Activated CD8-positive, alpha-beta memory T cell treated with anti-CD3 and anti-CD28 coated beads, Interleukin-2, amount 50 U/mL, for 48 hours (primary cell): ENCODE data around the gene GNAO1.

Source experiments
- DNase-seq: peaks from one replicate; pipeline ENCODE4 v3.0.0-alpha.2; 2020

GNAO1 gene

DNA sequence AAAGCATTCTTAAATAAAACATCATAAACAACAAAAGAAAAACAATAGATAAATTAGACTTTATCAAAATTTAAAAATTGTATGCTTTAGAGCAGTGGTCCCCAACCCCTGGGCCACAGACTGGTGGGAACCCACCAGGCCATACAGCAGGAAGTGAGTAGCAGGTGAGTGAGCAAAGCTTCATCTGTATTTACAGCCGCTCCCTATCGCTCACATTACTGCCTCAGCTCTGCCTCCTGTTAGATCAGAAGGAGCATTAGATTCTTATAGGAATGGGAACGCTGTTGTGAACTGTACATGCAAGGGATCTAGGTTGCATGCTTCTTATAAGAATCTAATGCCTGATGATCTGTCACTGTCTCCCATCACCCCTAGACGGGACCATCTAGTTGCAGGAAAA lies 51.5 kb downstream of the GNAO1 start:
- no peak for DNase-seq

DNA sequence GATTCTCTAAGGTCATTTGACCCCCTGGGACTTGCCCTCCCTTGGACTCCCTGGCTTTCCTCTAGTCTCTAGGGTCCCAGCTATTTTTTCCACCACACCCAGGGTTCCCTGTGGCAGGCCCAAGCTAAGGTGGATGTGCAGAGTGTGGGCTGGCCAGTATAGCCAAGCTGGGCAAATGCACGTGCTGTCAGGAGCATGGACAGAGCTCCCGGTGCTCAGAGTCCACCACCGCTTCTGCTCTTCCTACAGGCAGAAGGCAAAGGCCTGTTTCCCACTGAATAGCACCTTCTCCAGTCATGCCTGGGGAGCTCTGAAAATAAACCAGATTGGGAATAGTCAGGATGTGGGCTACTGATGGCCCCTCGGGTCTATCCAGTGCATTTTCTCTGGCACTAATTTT lies 53.3 kb downstream of the GNAO1 start:
- no peak for DNase-seq

DNA sequence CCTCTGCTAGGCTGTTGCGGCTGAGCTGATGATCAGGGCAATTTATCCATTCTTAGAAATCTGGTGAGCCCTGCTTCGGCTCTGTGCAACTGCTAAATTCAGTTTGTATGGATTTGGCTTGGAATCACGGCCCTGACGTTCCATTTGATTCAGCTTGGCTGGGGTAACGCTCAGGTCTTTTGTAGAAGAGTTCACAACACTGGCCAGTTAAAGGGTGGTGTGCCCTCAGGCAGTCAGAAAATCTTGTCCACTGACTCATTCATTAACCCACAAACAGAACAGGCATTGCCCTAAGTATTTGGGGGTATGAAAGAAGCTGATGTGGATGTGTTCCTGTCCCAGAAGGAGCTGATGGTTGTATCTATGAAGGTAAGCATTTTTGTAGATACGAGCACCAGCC lies 53.9 kb downstream of the GNAO1 start:
- DNase-seq: no peak

DNA sequence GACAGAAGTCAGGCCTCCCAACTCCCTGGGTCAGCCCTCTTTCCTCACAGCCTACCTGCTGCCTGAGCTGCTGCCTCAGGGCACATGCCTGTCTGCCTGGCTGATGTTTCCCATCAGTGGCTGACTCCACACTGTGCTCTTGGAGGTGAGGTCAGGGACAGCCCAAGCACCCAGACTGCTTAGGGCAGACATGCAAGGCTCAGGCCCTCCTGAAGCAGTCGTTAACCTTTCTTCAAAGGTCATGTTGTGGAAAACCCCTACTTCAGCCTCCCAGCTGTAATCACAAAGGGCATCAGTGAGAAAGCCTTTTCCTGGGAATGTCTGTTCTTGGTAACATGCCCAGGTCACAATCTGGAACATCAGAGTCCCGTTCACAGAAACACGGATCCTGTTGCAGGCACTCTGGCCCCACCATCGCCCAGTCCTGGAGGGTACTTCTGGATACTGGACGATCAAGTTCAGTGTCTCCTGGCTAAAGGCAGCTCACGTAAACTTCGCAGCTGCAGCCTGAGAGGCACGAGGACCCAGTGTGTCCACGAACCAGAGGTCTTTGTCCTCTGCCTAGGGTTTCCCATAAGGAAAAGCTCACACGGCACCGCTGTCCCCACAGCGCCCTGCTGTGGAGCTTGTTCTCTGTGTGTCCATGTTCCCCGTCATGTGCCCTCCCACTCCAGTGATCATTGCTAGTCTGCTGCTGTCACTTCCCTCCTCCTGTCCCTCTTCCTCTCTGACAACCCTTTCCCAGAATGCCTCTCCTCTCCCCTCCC lies 54.9 kb downstream of the GNAO1 start:
- DNase-seq: no peak

DNA sequence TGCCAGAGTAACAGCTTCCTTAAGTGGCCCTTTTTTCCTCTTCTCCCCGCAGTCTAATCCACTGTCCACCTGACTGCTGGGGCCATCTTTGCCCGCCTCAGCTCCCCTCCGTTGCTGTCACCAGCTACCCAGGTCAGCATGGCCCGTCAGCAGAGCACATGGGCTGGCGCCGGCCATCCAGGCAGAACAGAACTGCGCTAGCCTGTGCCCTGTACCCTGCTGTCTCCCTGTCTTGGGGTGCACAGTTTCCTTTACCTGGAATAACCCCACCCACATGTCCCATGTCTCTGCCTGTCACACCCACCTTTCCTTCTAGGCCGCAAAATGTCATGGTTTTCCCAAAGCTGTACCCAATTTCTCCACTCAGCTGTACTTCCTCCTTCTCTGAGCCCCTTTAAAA lies 55.7 kb downstream of the GNAO1 start:
- no peak for DNase-seq

DNA sequence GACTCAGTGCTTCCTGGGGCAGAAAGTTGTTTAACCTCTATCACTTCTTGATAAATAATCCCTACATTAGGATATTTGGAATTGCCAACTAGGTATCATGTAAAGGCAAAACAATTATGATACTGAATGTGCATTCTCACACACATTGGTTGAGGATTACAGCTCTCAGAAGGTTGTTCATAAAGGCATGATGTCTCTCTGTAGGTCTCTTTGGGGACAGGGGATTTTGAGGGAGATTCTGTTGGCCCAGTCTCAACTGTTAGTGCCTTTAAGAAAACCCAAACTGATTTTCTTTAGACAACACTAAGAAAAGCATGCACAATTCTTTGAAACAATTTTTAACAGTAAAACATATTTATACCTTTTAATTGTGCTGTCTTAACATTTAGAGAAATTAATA lies 56.5 kb downstream of the GNAO1 start:
- DNase-seq: no peak

DNA sequence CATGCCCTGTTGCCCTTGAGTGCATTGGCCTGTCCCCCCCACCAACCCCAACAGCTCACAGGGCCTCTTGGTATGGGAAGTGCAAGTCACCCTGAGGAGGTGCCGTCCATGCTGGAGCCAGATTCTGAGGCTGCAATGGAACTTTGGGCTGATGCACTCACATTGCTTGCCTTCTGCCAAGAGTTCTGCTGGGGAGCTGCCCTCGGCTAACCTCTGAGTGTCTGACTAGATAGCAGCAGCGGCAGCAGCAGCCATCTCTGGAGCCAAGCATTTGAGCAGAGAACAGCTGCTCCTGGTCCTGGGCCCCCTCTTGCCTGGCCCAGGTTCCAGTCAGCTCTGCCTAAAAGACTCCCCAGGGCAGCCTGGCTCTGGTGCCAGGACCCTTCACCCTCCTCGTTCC lies 61.5 kb downstream of the GNAO1 start:
- no peak for DNase-seq

DNA sequence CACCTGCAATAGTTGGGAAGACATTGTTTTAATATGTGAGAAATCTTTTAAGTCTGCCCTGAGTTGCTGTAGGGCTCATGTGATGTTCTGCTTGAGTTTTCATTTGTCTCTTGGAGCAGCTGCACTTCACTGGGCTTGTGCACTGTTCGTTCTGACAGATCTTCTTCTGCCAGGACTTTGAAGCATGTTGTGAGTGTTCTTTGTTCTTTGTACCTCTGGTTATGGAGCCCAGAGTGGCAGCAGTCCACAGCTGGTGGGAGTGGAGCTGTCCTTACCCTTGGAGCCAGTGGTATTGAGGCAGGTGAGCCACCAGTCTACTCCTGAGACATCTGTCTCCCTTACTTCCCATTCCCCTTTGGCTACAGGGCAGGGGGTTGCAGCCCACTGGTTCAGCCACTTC lies 64.6 kb downstream of the GNAO1 start:
- no peak for DNase-seq

DNA sequence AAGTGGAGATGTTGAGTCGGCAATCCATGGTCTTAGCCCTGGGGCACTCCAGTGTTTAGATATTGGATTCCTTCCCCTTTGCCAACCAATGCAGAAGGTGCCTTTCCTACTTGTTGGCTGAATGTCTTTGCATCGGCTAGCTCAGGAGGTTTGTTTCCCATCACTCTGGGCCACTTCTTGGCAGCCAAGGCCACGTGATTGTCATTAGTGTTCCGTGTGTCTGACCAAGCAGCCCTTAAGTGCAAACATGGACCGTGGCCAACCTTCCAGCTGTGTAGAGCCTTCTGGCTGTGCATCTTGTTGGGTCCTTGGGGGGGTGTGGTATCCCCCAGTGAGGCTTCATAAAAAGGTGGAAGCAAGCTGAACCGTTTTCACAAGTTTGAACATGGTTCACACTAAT lies 66.0 kb downstream of the GNAO1 start:
- DNase-seq: no peak

DNA sequence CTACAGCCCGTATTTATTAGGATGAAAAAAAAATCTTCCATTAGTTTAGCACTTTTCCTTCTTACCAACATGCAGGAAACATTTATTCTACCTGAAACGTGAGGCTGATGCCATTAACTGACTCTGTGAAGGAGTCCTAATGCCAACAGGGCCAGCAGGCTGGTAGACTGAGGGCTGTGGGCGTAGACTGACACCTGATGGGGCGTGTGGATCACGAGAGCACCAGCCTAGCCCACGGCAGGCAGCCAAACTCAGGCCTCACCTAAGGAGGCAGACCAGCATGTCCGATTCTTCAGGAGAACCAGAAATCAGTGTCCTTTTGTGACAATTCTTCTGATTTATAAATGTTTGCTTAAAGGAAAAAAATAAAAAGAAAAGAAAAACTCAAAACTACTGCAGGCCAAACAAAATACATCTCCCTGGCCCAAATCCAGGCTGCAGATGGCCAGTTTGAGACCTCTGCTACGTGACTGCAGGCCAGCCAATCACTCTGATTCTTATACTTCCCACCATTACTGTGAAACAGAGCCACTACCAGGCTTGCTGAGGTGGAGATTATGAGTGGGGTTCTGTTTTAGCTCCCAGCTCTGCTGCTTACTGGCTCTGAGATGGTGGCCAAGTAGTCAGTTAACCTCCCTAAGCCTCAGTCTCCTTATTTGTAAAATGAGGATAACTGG lies 66.5 kb downstream of the GNAO1 start:
- no peak for DNase-seq

DNA sequence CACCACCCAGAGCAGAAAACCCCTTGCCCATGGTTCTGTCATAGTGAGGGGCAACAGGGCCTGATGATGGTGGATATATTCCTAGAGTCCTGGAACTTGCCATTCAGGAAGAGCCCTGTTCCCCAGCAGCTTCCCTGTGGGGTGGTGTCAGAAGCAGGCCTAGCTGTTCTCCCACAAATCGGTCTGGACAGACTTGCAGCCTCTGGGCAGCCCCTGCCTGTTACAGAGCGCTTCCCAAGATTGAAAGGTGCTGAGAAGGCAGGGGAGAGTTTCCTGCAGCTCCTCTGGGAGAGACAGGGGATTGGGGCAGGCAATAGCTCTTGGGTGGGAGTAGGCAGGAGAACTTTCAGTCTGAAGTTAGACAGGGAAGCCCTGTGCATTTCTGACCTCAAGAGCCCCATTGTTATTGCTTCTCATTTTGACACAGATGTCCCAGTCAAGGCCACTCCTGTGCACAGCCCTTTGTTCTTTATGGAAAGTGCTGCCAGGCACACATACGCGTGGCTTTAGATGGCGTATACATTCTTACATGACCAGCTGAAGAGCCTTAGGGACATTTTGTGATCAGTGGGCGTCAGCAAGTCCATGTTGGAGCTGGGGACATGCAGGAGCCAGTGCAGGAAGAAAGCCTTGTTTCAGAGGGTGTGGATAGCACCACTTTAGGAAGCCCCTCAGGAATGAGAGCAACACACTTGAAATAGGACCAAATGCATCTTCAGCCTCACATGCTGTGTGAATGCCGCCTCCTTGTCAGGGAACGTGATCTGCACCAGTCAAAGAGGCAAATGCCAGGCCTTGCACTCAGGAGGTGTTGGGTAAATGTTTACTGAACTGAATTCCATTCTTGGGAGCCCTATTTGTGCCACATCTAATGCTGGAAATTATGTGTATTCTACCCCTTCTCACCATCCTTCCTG lies 67.5 kb downstream of the GNAO1 start:
- DNase-seq: no peak

DNA sequence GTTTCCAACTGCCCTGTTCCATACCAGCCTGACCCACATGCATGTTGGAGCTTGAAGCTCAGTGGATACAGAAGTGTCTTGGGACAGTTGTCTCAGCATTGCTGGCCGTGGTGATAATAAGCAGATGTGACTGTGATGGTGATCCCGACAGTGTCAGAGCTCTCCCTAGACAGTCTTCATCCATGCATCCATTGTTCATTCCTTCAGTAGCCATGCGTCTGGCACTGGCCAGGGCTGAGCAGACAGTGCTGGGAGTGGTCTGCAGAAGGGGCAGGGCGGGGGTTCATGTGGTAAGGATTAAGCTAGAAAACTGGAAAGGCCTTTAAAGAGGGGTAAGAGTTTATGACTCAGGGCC lies 68.1 kb downstream of the GNAO1 start:
- no peak for DNase-seq

DNA sequence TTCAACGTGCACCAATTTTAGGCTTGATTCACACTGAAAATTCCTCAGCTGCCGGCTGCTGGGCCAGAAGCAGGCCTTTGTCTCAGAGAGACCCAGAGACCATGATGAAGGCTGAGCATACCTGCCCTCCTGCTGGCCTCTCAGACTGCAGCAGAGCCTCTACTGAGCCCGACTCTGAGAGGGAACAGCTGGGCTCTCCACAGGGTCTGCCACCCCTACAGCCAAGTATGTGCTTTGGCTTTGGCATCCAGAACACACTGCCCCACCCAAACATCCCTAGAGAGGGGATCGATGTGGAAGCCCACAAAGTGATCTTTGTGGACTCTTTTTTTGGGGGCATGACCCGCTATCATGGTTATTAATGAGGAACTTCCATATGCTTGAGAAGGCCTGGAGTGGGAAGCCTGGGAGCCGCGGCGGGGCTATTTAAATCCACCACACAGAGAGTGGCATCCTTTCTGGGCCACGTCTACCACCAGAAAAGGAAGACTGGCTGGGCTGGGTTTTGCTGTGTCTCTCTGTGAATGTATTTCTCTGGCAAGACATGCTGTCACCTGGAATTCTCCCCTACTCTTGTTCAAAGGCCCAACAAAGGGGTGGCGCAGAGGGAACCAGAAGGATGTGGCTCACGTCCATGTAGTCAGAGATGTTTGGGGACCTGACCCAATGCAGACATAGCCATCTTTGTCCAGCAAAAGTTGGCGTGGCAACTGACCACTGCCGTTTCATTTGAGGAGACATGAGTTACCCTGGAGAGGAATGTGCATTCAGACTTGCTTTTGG lies 69.3 kb downstream of the GNAO1 start:
- no peak for DNase-seq

DNA sequence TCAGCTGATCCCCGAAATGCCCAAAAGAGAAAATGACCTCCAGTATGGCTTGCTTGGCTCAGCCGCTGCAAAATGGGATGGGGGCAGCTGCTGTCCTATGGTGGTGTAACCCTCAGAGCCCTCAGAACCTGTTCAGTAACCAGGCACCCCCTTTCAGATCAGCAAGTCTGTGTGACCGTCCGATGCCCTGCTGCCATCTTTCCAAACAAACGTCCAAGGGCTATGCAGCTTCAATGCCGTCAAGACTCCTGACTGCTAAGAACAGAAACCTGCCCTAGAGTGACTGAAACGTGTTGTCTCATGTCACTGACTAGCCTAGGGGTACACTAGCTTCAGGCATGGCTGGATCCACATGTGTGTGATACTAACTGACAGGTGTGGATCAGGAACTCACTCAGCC lies 70.4 kb downstream of the GNAO1 start:
- DNase-seq: no peak

DNA sequence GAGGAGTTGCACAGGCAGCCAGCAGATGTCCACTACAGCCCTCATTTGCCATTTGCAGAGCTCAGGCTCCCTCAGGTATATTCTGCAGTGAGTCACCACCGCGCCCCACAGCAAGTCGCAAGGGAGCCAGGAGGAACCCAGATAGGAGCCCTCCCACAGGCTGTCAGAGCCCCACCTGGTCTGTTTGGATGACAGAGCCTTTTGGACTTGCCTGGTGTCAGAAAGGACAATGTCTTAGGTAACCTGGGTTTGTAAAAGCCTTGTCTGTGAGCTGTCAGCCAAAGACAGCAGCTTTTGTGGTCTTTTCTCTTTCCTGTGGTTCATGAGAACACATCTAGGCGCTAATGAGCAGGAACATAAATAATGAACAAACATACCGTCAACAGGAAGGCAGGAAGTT lies 70.9 kb downstream of the GNAO1 start:
- DNase-seq: no peak

DNA sequence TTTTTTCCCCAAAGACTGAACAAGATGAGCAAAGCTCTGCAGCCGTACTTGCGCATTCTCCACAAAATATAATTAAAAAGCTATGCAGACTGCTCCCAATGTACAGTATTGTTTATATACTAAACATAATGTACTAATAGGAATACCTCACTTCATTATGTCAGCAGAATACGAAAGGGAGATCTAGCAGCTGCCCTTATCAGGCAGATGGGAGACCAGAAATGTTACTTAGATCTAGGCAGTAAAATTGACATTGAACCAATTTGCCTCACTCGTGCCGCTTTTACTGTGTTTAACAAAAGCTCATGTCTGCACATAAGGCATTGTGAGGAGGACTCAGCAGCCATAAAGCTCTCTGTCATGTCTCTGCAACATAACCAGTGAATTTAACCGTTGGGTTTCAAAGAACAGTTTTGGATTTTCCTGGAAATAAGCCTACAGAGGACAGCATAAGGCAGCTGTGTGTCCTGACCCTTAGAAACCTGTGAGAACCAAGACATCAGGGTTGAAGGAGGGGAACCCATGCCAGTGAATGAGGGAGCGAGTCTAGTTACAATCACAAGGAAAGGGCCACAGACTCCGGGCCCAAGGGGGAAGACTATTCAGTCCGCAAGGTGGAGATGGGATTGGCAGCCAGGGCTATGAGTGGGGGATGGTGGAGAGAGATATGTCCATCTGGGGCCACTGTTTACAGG lies 71.4 kb downstream of the GNAO1 start:
- no peak for DNase-seq

DNA sequence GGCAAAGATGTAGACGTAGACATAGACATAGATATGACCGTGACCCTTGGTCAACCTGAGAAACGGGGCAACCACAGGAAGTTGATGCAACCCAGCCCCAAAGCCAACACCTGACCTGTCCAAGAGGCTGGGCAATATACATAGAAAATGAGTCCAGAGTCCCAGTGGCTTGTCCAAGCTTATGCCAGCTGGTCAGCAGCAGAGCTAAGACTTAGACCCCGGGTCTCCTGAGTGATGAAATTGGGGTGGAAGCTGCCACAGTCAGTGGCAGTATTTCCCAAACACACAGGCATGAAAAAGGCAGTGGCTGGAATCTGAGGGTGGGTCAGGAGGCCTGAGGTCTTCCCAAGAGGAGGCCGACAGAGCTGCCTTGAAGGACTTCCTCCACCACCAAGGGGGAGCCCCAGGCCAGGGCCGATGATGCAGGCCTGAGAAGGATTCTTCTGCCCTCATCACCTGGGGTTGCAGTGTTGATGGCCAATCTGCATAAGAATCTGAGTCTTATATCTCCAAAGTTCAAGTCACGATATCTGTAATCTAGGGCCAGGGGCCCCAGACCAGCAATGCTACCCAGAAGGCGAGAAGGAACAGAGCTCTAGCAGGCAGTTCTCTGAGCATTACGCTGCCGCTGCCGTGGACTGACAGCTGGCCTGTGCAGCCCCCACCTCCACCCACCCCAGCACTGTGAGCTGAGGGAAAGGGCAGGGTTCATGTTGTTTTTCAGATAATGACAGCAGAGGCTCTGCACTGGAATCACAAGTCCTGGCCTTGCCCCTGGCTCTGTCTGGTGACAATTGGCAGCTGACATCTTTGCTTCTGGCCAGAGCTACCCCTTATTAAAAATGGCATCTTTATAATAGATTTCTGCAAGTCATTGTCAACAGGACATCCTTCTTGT lies 72.7 kb downstream of the GNAO1 start:
- no peak for DNase-seq

DNA sequence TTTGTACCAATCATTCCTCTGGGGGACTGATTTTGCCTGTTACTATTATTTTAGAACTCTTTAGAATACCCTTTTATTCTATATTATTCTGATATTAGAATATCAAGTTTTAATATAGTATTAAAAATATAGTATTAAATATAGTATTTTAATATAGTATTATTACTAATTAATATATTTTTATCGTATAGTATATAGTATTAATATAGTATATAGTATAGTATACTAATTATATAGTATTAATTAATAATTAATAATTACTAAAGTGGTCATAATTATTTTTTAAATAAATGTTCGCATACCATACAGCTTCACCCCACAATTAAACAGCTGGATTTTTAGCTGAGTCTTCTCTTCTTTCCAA lies 73.3 kb downstream of the GNAO1 start:
- no peak for DNase-seq

DNA sequence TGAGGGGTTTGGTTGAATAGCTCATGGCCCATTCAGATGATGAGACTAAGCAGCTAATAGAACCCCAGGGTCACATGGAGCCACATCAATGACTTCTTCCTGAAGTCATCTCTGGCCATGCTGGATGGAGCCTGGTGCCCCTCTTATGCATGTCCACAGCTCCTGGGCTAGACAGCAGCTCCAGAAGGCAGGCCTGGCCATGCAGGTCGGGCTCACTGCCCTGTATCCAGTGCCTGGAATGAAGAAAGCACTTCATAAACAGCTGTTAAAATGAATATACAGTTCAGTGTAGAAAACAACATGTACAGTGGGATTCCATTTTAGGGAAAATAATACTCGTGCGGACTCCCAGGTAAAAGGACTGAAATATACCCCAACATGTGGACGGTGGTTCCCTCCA lies 73.9 kb downstream of the GNAO1 start:
- no peak for DNase-seq

DNA sequence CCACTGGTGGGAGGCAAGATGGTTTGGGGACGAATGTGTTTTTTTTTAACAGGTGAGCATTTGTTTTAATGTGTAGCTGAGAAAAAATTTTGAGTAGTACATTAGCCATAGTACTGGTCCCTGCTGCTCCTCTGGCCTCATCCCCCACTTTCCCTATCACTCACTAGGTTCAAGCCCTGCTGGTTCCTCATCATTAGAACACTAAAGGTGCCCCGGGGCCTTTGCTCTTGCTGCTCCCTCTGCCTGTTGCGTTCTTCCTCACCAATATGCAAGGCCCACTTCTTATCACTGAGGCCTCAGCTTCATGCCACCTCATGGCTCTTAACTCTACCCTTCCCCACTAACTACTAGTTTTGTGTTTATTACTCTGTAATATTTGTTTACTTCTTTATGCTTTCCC lies 74.5 kb downstream of the GNAO1 start:
- no peak for DNase-seq
